SK-N-SH (cell line): Measurements from ENCODE around the gene PPL.

Source experiments
- CTCF ChIP-seq: fragments of 200-600 bp; sonication (generic); IDR thresholded peaks from 2 replicates; pipeline ENCODE4 v1.6.1; 2017; ENCODE audit warnings: antibody characterized with exemption, mild to moderate bottlenecking, moderate library complexity
- YY1 ChIP-seq: IDR thresholded peaks from 2 replicates; pipeline ENCODE4 v1.4.0; 2012; ENCODE audit warnings: low read depth, mild to moderate bottlenecking

GRCh38 chr16:4865231-4865860, 71.6 kb downstream of the PPL start:
- TF ChIP-seq CTCF = no peak
- TF ChIP-seq YY1 = no peak
